GM18508 (cell line): ENCODE results near the gene R3HDM2.
"Not testable (repeated sequence)": the region's sequence is repeated elsewhere in the genome, so short reads cannot be mapped to it uniquely, and the experiment has no call there.

Experiments used
- ATAC-seq: cut with Tn5 transposase; IDR thresholded peaks from one replicate; pipeline ENCODE4 v1.9.1; 2021; ENCODE audit warnings: moderate number of reproducible peaks; ENCODE audit not compliant: insufficient read depth, unreplicated experiment

R3HDM2 gene

DNA sequence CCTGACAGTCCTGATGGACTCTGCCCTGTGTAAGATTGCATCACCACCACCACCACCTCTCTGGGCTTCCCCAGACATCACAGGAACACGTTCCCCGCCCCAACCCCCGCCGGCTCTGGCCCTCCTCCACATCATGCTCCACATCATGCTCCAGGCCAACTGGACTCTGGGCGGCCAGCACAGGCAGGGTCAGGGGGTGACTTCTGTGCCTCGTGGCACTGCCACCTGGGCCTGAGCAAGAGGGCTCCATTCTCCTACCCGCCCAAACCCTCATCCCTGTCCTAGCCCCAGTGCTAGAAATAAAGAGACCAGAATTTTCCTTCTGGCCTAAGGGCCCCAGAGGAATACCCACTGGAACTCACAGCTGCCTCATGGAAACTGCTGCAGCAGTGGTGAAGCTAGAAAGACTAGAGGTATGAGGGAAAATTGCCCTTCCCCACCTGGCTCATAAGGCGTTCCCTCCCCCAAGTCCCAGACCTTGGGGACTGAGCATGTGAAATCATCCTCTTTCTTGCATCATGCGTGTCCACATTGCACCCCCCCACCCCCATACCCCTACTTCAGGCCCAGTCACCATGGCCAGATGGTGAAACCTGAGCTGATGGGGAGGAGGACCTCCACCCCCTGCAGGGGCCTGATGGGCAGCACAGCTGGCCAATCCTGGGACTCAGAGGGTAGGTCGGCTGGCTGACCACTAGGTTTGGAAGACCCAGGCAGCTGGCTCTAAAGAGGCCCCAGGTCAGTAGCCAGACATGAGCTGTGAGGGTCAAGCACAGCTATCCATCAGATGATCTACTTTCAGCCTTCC lies 23.9 kb upstream of the R3HDM2 start, which contains the start of gene INHBE:
INHBE (plus strand) TSS at position 742 of the 808 bp plus-strand sequence. CDS start 230 bp downstream, outside the sequence.
- ATAC-seq, result no peak

- ATAC-seq, result no peak
Observed at GRCh38 chr12:57454213-57454565, 23.3 kb upstream of the R3HDM2 start.

DNA sequence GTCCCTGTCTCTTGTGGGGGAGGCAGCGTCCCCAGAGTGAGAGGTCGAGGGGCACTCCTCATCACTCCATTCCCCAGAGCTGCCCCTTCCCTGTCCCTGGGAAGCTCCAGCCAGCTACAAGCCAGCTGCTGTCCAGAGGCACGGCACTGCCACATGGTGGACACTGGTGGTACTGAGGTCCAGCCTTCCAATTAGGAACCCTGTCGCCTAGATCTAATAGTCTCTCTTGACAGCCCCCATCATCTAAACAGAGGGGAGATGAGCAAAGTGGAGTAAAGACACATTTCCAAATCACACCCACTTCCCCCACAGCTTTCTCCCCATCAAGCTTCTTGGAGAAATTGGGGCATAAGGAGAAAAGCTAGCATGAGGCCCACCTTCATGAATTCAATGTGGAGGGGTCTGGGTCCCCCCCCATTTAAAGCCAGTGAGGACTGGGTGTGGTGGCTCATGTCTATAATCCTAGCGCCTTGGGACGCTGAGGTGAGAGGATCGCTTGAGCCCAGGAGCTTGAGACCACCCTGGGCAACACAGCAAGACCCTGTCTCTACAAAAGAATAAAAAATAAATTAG lies 22.2 kb upstream of the R3HDM2 start:
- ATAC-seq, result no peak

- ATAC-seq, result no peak
Observed at GRCh38 chr12:57452181-57452936, 21.5 kb upstream of the R3HDM2 start.

- no peak for ATAC-seq
Observed at GRCh38 chr12:57451233-57451778, 20.5 kb upstream of the R3HDM2 start.

DNA sequence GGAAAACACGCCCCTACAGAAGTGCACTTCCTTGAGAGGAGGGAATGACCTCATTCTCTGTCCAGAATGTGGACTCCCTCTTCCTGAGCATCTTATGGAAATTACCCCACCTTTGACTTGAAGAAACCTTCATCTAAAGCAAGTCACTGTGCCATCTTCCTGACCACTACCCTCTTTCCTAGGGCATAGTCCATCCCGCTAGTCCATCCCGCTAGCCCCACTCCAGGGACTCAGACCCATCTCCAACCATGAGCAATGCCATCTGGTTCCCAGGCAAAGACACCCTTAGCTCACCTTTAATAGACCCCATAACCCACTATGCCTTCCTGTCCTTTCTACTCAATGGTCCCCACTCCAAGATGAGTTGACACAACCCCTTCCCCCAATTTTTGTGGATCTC lies 19.2 kb upstream of the R3HDM2 start:
- no peak for ATAC-seq

DNA sequence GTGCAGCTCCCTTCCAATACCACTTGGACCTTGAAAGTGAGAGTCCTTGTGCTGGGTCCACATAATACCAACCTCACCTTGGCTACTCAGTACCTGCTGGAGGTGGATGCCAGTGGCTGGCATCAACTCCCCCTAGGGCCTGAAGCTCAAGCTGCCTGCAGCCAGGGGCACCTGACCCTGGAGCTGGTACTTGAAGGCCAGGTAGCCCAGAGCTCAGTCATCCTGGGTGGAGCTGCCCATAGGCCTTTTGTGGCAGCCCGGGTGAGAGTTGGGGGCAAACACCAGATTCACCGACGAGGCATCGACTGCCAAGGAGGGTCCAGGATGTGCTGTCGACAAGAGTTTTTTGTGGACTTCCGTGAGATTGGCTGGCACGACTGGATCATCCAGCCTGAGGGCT lies 18.5 kb upstream of the R3HDM2 start:
- no peak for ATAC-seq

DNA sequence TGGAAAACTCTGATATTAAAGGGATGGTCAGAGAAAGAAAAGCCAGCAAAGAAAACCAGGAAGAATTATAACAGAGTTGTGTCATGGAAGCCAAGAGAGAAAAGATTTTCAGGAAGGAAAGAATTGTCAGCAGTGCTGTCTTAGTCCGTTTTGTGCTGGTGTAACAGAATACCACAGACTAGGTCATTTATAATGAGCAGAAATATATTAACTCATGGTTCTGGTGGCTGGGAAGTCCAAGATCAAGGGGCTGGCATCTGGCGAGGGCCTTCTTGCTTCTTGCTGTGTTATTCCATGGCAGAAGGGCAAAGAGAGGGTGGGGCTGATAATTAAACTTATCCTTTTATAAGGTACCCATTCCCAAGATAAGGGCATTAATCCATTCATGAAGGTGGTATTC lies 17.8 kb upstream of the R3HDM2 start:
- no peak for ATAC-seq

- no peak for ATAC-seq
Observed at GRCh38 chr12:57446292-57446960, 15.6 kb upstream of the R3HDM2 start.

- no peak for ATAC-seq
Observed at GRCh38 chr12:57444744-57445143, 13.9 kb upstream of the R3HDM2 start.

- not testable (repeated sequence) for ATAC-seq
Observed at GRCh38 chr12:57444337-57444736, 13.5 kb upstream of the R3HDM2 start.

DNA sequence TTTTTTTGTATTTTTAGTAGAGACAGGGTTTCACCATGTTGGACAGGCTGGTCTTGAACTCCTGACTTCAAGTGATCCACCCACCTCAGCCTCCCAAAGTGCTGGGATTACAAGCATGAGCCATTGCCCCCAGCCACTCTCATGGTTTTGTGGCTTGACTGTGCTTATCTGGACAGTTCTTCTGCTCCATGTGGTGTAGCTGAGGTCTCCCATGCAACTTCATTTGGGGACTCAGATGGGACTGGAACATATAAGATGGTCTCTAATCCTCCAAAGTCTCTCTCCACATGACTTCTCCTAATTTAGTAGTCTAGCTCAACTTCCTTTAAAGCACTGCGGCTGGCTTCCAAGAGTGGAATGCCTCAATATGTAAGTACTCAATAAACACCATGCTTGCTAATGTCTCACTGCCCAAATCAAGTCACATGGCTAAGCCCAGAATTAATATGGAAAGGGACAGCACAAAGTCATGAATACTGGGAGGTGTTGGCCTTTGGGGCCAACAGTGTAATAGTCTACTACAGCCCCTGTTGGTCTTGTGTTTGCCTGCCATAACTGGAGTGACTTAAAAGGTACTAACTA lies 11.1 kb upstream of the R3HDM2 start:
- no peak for ATAC-seq

DNA sequence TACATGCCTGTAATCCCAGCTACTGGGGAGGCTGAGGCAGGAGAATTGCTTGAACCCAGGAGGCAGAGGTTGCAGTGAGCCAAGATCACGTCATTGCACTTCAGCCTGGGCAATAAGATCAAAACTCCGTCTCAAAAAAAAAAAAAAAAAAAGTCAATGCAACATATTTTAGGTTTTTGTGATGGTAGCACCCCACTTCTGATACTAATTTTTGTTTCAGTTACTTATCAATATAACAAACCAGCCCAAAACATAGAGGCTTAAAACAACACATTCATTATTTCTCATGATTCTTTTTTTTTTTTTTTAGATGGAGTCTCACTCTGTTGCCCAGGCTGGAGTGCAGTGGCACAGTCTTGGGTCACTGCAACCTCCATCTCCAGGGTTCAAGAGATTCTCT lies 10.6 kb upstream of the R3HDM2 start:
- not testable (repeated sequence) for ATAC-seq

DNA sequence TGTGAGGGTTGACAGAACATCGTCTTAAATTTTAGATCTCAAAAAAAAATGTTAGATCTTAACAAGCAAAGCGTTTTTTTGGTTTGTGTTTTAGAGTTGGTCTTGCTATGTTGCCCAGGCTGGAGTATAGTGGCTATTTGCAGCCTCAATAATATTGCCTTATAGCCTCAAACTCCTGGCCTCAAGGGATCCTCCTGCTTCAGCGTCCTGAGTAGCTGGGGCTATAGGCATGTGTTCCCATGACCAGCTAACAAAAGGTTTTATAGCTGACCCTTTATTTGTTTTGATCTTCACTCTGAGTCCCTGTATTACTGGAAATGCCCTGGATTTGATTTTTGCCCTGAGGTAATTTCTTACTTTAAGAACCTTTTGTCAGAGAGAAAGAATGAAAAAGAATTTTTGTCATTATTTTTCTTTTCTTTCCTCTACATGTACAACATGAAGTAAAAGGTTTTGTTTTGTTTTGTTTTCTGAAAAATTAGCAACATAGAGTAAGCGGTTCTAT lies 9.0 kb upstream of the R3HDM2 start:
- ATAC-seq, result no peak

DNA sequence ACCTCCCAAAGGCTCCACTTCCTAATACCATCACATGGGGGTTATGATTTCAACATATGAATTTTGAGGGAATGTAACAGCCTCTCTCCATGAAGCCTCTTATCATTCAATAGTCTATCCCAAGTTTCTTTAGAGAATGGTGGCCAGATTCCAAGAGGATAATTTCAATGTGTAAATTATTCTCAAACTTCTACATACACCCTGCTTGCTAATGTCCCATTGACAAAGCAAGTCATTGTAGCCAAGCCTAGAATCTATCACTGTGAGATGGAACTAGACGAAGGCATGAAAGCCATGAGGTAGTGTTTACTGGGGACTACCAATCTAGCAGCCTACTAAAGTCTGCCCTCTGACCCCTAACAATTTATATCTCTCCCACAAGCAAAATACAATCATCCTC lies 7.6 kb upstream of the R3HDM2 start:
- no peak for ATAC-seq

DNA sequence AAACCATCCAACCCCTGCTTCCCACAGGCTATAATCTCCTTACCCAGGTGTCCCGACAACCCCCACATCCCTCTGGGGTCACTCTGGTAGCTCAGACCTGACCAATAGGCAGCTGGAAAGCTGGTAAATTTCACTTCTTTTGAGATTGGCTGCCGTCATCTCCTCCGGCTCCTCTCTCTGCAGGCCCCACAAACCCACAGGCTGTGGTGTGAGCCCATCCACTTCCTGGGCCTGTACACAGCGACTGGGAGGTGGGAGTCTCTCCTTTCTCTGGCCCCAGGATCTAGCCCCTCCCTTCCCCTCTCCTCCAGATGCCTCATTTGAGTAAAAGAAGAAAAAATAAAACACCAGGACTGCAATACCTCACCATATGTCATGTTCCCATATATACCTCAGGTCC lies 4.5 kb upstream of the R3HDM2 start:
- no peak for ATAC-seq

DNA sequence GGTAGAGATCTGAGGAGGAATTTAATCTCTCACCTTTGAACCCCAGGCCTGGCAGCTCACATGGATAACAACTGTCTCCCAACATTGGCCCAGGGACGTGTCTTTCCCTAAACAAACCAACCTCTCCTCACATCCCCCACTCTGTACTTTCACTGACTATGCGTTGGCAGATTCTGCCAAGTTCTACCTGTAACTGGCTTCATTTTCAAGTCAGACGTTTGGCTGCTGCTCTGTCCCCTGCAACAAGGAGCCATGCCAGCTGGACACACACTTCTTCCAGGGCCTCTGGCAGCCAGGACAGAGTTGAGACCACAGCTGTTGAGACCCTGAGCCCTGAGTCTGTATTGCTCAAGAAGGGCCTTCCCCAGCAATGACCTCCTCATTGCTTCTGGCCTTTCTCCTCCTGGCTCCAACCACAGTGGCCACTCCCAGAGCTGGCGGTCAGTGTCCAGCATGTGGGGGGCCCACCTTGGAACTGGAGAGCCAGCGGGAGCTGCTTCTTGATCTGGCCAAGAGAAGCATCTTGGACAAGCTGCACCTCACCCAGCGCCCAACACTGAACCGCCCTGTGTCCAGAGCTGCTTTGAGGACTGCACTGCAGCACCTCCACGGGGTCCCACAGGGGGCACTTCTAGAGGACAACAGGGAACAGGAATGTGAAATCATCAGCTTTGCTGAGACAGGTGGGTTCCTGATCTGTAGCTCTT lies 3.8 kb upstream of the R3HDM2 start, which contains the start of gene INHBC:
INHBC (plus strand) TSS at position 268 of the 707 bp plus-strand sequence; CDS start at position 371, 103 bp downstream.
- ATAC-seq, result no peak

- no peak for ATAC-seq
Observed at GRCh38 chr12:57433370-57433769, 2.5 kb upstream of the R3HDM2 start.

GRCh38 chr12:57431654-57432188 lies 878 bp upstream of the R3HDM2 start:
- no peak for ATAC-seq
